NCI-H2196 treated with DMSO at 0.1 percent for 48 hours (cell line): Measurements from ENCODE around the gene CCDC170.
"Not testable (repeated sequence)": the region's sequence is repeated elsewhere in the genome, so short reads cannot be mapped to it uniquely, and the experiment has no call there.

Experiments used
- DNase-seq: peaks from one replicate; lab custom pipeline; 2025; ENCODE audit not compliant: unreplicated experiment; lab: John Stamatoyannopoulos, UW

CCDC170 gene

GRCh38 chr6:151494235-151494935, 568 bp downstream of the CCDC170 start:
- no peak for DNase-seq

- DNase-seq: no peak
Measured at GRCh38 chr6:151494936-151495320, 1.1 kb downstream of the CCDC170 start.

GRCh38 chr6:151495380-151495779, 1.6 kb downstream of the CCDC170 start:
- DNase-seq: no peak

- no peak for DNase-seq
Measured at GRCh38 chr6:151497905-151498304, 4.1 kb downstream of the CCDC170 start.

GRCh38 chr6:151498327-151498726, 4.5 kb downstream of the CCDC170 start:
- DNase-seq: no peak

- DNase-seq: no peak
Measured at GRCh38 chr6:151499551-151499950, 5.7 kb downstream of the CCDC170 start.

- DNase-seq: no peak
Measured at GRCh38 chr6:151501511-151502136, 7.8 kb downstream of the CCDC170 start.

GRCh38 chr6:151502499-151502898, 8.7 kb downstream of the CCDC170 start:
- DNase-seq: no peak

GRCh38 chr6:151506761-151507160, 12.9 kb downstream of the CCDC170 start:
- DNase-seq: no peak

GRCh38 chr6:151509048-151509447, 15.2 kb downstream of the CCDC170 start:
- DNase-seq: no peak

GRCh38 chr6:151512481-151512880, 18.7 kb downstream of the CCDC170 start:
- no peak for DNase-seq

- DNase-seq: no peak
Measured at GRCh38 chr6:151514000-151514730, 20.3 kb downstream of the CCDC170 start.

- not testable (repeated sequence) for DNase-seq
Measured at GRCh38 chr6:151518992-151519391, 25.2 kb downstream of the CCDC170 start.

- no peak for DNase-seq
Measured at GRCh38 chr6:151523034-151523433, 29.2 kb downstream of the CCDC170 start.

GRCh38 chr6:151524059-151524458, 30.2 kb downstream of the CCDC170 start:
- no peak for DNase-seq

- DNase-seq: no peak
Measured at GRCh38 chr6:151534576-151534975, 40.8 kb downstream of the CCDC170 start.

- no peak for DNase-seq
Measured at GRCh38 chr6:151535476-151536187, 41.8 kb downstream of the CCDC170 start.

- no peak for DNase-seq
Measured at GRCh38 chr6:151536188-151536479, 42.3 kb downstream of the CCDC170 start.

- DNase-seq: no peak
Measured at GRCh38 chr6:151537556-151537955, 43.7 kb downstream of the CCDC170 start.

- DNase-seq: no peak
Measured at GRCh38 chr6:151539506-151540268, 45.9 kb downstream of the CCDC170 start.

- DNase-seq: no peak
Measured at GRCh38 chr6:151544453-151544852, 50.6 kb downstream of the CCDC170 start.
